GM21825 (cell line): ENCODE data around the gene PROC.
A peak's percentile ranks its signal among the peaks of the same experiment; 100 is the strongest.

Source experiments
- ATAC-seq: cut with Tn5 transposase; IDR thresholded peaks from one replicate; pipeline ENCODE4 v1.9.1; 2021; ENCODE audit warnings: mild to moderate bottlenecking, moderate library complexity; ENCODE audit not compliant: unreplicated experiment

Gene PROC

DNA sequence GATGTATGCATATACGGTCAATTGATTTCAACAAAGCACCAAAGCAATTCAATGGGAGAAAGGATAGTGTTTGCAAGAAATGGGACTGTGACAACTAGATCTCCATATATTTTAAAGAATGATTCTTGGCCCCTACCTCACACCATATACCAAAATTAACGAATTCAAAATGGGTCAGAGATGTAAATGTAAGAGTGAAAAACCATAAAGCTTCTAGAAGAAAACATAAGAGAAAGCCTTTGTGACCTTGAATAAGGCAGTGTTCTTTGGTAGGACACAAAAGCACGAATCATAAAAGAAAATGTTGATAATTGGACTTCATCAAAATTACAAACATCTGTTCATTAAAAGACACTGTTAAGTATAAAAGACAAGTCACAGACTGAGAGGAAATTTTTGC, 5.0 kb upstream of the PROC start:
- no peak for ATAC-seq

GRCh38 chr2:127413782-127414637, 4.2 kb upstream of the PROC start:
- no peak for ATAC-seq

DNA sequence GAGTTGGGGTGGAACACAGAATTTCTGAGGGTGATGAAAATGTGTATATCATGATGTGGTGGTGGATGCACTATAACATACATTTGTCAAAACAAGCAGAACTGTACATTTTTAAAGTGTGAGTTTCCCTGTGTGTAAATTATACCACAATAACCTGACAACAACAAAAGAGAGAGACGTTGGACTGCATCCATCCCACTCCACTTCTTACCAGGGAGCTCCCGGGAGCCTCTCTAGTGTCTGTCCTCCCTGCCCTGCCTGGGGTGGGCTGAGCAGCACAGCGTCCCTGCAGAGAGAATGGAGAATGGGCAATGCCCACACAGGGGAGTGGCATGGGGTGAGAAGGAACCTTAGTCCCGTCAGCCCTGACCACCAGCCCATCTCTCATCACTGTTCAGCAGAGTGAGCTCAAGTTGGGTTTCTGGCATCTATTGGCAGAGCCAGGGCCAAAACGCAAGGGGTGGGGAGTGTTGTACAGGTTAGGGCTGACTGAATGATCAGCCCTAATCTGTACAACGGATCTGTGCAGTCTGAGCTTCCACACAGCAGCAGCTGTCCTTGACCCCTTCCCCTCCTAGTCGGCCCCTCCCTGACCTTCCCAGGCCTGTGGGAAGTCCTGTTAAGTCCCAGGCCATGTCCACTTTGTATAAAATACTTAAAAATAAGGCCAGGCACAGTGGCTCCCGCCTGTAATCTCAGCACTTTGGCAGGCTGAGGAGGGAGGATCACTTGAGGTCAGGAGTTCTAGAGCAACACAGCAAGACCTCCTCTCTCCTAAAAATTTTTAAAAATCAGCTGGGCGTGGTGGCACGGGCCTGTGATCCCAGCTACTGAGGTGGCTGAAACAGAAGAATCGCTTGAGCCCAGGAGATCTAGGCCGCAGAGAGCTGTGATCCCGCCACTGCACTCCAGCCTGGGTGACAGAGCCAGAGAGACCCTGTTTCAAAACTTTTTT, 3.3 kb upstream of the PROC start:
- ATAC-seq = no peak

GRCh38 chr2:127415593-127416505, 2.4 kb upstream of the PROC start:
- peak; percentile 81 for ATAC-seq

DNA sequence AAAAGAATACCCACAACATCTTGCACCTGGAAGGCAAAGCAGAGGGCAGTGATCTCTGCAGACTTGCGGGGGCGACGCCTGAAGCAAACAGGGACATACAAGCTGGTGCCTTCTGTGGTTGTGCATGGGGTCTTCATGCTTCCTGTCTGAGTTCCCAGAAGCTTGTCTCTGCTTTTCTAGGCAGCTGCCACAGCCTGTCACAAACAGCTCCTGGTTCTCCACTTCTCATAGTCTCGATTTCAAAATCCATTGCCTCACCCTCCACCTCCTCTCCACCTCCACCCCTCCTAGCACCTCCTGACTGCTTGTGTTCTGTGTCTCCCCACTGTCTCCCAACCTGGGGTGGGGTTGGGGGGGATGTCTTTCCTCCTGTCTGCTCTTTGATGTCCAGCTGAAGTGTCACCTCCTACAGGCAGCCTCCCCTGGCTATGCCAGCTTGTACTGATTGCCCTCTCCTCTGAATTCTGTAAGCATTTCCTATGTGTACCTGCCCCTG, 1.7 kb upstream of the PROC start:
- peak; percentile 8 for ATAC-seq

DNA sequence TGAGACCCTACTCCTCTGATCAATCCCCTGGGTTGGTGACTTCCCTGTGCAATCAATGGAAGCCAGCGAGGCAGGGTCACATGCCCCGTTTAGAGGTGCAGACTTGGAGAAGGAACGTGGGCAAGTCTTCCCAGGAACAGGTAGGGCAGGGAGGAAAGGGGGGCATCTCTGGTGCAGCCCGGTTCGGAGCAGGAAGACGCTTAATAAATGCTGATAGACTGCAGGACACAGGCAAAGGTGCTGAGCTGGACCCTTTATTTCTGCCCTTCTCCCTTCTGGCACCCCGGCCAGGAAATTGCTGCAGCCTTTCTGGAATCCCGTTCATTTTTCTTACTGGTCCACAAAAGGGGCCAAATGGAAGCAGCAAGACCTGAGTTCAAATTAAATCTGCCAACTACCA, 821 bp upstream of the PROC start:
- ATAC-seq = no peak

GRCh38 chr2:127419112-127419430, 844 bp downstream of the PROC start:
- ATAC-seq = no peak

DNA sequence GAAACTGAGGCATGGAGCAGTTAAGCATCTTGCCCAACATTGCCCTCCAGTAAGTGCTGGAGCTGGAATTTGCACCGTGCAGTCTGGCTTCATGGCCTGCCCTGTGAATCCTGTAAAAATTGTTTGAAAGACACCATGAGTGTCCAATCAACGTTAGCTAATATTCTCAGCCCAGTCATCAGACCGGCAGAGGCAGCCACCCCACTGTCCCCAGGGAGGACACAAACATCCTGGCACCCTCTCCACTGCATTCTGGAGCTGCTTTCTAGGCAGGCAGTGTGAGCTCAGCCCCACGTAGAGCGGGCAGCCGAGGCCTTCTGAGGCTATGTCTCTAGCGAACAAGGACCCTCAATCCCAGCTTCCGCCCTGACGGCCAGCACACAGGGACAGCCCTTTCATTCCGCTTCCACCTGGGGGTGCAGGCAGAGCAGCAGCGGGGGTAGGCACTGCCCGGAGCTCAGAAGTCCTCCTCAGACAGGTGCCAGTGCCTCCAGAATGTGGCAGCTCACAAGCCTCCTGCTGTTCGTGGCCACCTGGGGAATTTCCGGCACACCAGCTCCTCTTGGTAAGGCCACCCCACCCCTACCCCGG, 1.3 kb downstream of the PROC start:
- ATAC-seq = no peak

DNA sequence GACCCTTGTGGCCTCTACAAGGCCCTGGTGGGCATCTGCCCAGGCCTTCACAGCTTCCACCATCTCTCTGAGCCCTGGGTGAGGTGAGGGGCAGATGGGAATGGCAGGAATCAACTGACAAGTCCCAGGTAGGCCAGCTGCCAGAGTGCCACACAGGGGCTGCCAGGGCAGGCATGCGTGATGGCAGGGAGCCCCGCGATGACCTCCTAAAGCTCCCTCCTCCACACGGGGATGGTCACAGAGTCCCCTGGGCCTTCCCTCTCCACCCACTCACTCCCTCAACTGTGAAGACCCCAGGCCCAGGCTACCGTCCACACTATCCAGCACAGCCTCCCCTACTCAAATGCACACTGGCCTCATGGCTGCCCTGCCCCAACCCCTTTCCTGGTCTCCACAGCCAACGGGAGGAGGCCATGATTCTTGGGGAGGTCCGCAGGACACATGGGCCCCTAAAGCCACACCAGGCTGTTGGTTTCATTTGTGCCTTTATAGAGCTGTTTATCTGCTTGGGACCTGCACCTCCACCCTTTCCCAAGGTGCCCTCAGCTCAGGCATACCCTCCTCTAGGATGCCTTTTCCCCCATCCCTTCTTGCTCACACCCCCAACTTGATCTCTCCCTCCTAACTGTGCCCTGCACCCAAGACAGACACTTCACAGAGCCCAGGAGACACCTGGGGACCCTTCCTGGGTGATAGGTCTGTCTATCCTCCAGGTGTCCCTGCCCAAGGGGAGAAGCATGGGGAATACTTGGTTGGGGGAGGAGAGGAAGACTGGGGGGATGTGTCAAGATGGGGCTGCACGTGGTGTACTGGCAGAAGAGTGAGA, 2.0 kb downstream of the PROC start:
- ATAC-seq = no peak

GRCh38 chr2:127421116-127421800, 3.0 kb downstream of the PROC start:
- ATAC-seq = no peak

DNA sequence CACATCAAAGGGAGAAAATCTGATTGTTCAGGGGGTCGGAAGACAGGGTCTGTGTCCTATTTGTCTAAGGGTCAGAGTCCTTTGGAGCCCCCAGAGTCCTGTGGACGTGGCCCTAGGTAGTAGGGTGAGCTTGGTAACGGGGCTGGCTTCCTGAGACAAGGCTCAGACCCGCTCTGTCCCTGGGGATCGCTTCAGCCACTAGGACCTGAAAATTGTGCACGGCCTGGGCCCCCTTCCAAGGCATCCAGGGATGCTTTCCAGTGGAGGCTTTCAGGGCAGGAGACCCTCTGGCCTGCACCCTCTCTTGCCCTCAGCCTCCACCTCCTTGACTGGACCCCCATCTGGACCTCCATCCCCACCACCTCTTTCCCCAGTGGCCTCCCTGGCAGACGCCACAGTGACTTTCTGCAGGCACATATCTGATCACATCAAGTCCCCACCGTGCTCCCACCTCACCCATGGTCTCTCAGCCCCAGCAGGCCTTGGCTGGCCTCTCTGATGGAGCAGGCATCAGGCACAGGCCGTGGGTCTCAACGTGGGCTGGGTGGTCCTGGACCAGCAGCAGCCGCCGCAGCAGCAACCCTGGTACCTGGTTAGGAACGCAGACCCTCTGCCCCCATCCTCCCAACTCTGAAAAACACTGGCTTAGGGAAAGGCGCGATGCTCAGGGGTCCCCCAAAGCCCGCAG, 3.8 kb downstream of the PROC start:
- ATAC-seq = no peak

DNA sequence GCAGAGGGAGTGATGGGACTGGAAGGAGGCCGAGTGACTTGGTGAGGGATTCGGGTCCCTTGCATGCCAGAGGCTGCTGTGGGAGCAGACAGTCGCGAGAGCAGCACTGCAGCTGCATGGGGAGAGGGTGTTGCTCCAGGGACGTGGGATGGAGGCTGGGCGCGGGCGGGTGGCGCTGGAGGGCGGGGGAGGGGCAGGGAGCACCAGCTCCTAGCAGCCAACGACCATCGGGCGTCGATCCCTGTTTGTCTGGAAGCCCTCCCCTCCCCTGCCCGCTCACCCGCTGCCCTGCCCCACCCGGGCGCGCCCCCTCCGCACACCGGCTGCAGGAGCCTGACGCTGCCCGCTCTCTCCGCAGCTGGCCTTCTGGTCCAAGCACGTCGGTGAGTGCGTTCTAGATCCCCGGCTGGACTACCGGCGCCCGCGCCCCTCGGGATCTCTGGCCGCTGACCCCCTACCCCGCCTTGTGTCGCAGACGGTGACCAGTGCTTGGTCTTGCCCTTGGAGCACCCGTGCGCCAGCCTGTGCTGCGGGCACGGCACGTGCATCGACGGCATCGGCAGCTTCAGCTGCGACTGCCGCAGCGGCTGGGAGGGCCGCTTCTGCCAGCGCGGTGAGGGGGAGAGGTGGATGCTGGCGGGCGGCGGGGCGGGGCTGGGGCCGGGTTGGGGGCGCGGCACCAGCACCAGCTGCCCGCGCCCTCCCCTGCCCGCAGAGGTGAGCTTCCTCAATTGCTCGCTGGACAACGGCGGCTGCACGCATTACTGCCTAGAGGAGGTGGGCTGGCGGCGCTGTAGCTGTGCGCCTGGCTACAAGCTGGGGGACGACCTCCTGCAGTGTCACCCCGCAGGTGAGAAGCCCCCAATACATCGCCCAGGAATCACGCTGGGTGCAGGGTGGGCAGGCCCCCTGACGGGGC, 4.6 kb downstream of the PROC start:
- ATAC-seq = no peak

DNA sequence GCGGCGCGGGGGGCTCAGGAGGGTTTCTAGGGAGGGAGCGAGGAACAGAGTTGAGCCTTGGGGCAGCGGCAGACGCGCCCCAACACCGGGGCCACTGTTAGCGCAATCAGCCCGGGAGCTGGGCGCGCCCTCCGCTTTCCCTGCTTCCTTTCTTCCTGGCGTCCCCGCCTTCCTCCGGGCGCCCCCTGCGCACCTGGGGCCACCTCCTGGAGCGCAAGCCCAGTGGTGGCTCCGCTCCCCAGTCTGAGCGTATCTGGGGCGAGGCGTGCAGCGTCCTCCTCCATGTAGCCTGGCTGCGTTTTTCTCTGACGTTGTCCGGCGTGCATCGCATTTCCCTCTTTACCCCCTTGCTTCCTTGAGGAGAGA, 5.2 kb downstream of the PROC start:
- ATAC-seq = no peak

GRCh38 chr2:127423880-127424279, 5.7 kb downstream of the PROC start:
- ATAC-seq = no peak

DNA sequence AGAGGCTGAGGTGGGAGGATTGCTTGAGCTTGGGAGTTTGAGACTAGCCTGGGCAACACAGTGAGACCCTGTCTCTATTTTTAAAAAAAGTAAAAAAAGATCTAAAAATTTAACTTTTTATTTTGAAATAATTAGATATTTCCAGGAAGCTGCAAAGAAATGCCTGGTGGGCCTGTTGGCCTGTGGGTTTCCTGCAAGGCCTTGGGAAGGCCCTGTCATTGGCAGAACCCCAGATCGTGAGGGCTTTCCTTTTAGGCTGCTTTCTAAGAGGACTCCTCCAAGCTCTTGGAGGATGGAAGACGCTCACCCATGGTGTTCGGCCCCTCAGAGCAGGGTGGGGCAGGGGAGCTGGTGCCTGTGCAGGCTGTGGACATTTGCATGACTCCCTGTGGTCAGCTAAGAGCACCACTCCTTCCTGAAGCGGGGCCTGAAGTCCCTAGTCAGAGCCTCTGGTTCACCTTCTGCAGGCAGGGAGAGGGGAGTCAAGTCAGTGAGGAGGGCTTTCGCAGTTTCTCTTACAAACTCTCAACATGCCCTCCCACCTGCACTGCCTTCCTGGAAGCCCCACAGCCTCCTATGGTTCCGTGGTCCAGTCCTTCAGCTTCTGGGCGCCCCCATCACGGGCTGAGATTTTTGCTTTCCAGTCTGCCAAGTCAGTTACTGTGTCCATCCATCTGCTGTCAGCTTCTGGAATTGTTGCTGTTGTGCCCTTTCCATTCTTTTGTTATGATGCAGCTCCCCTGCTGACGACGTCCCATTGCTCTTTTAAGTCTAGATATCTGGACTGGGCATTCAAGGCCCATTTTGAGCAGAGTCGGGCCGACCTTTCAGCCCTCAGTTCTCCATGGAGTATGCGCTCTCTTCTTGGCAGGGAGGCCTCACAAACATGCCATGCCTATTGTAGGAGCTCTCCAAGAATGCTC, 6.6 kb downstream of the PROC start:
- ATAC-seq = no peak
